Measurements from ENCODE around the gene EFHB.

EFHB gene

GRCh38 chr3:19945969-19946831 is 12.2 kb upstream of the EFHB start:
- no peak for DNase-seq (ENCODE audit: low spot score)
- TF ChIP-seq, protein P1, sequence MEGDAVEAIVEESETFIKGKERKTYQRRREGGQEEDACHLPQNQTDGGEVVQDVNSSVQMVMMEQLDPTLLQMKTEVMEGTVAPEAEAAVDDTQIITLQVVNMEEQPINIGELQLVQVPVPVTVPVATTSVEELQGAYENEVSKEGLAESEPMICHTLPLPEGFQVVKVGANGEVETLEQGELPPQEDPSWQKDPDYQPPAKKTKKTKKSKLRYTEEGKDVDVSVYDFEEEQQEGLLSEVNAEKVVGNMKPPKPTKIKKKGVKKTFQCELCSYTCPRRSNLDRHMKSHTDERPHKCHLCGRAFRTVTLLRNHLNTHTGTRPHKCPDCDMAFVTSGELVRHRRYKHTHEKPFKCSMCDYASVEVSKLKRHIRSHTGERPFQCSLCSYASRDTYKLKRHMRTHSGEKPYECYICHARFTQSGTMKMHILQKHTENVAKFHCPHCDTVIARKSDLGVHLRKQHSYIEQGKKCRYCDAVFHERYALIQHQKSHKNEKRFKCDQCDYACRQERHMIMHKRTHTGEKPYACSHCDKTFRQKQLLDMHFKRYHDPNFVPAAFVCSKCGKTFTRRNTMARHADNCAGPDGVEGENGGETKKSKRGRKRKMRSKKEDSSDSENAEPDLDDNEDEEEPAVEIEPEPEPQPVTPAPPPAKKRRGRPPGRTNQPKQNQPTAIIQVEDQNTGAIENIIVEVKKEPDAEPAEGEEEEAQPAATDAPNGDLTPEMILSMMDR (IDR thresholded peaks at IDR 0.05; ENCODE audit: extremely low read depth, missing control alignments), result no peak

- TF ChIP-seq, protein P1 (IDR thresholded peaks at IDR 0.05; ENCODE audit: extremely low read depth, missing control alignments), result no peak
- no peak for DNase-seq (ENCODE audit: low spot score)
These were observed 11.5 kb upstream of the EFHB start for GRCh38 chr3:19945534-19945933.

DNA sequence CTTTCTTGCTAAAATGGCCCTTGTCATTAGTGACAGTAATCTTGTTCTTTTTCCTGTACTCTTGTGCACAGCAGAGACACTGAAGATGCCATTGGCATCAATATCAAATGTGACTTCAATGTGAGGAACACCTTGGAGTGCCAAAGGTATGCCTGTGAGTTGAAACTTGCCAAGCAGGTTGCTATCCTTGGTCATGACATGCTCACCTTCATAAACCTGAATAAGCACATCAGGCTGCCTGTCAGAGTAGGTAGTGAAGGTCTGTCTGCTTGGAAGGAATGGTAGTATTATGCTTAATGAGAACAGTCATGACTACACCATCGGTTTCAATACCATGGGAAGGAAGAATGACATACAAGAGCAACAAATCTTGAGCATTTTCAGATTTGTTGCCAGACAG is 6.6 kb upstream of the EFHB start:
- TF ChIP-seq, protein P1 (IDR thresholded peaks at IDR 0.05; ENCODE audit: extremely low read depth, missing control alignments), result no peak
- DNase-seq (ENCODE audit: low spot score), result no peak

DNA sequence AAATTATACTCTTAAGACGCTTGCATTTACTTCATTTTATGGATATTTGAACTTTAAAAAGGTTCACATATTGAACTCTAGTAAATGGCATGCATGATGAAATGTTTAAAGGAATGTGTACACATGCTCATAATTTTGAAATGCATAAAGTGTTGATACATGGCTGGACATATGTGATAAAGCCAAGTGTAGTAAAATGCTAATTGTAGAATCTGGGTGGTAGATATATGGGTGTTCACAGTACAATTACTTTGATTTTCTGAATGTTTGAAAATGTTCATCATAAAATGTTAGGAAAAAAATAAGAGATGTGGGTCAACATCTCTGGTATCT is 4.2 kb upstream of the EFHB start:
- no peak for DNase-seq (ENCODE audit: low spot score)
- TF ChIP-seq, protein P1 (IDR thresholded peaks at IDR 0.05; ENCODE audit: extremely low read depth, missing control alignments), result no peak

GRCh38 chr3:19937459-19938294 is 3.7 kb upstream of the EFHB start:
- DNase-seq (ENCODE audit: low spot score), result no peak
- TF ChIP-seq, protein P1 (IDR thresholded peaks at IDR 0.05; ENCODE audit: extremely low read depth, missing control alignments), result no peak

GRCh38 chr3:19932422-19932821 is 1.6 kb downstream of the EFHB start:
- DNase-seq (ENCODE audit: low spot score), result no peak
- TF ChIP-seq, protein P1 (IDR thresholded peaks at IDR 0.05; ENCODE audit: extremely low read depth, missing control alignments), result no peak

- no peak for DNase-seq (ENCODE audit: low spot score)
- TF ChIP-seq, protein P1 (IDR thresholded peaks at IDR 0.05; ENCODE audit: extremely low read depth, missing control alignments), result no peak
These were observed 2.2 kb downstream of the EFHB start for GRCh38 chr3:19931767-19932188.
